GM23338 (cell line): Measurements from ENCODE around the gene PDE4B.

Source experiments
- CTCF ChIP-seq, 2 experiments: fragments of 200-600 bp in 1 of 2; sonication (generic) in 1 of 2; conservative IDR thresholded peaks; 2 replicates each; pipeline versions ENCODE4 v1.5.1 to v1.6.1; 2016 to 2017; ENCODE audit warnings: antibody characterized with exemption in 2 of 2, low read depth in 2 of 2, mild to moderate bottlenecking in 2 of 2, moderate library complexity in 1 of 2
- REST ChIP-seq: IDR thresholded peaks from one replicate; pipeline ENCODE4 v1.6.1; 2018; ENCODE audit warnings: antibody characterized with exemption; ENCODE audit not compliant: unreplicated experiment

DNA sequence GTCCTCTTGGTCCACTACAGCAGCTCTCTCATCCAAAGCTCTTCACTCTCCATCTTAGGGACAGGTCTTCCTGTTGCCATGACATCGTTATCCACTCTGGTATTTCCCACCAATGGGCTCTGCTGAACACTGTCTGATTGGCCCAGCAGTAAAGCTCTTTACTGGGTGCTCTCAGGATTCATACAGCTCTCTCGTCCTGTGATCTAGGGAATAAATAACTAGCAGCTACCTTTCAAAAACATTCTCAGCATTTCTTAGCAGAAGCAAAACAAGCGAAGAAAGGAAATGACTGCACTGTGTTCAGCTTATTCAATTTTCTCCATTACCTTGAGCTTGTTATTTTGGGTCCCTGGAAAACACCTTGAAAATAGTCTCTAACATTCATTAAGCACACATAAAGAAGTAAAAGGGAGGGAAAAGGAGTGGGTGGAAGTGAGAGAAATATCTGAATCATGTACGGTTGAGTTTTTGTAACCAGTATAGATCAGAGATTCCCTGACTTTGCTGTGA, 577.8 kb downstream of the PDE4B start:
- TF ChIP-seq CTCF (conservative IDR thresholded peaks at IDR 0.05; ENCODE audit: low read depth in 2 of 2) (no peak), REST (no peak)
